GM12801 (cell line): ENCODE measurements around the gene WWOX.

Source experiments
- TF ChIP-seq, protein P1 (sequence below): IDR thresholded peaks from one replicate; pipeline ENCODE4 v1.5.1; 2011; ENCODE audit warnings: control low read depth; ENCODE audit not compliant: insufficient read length; ENCODE audit errors: extremely low read depth

The WWOX gene

GRCh38 chr16:78416400-78416799 is 316.9 kb downstream of the WWOX start:
- TF ChIP-seq, protein P1, sequence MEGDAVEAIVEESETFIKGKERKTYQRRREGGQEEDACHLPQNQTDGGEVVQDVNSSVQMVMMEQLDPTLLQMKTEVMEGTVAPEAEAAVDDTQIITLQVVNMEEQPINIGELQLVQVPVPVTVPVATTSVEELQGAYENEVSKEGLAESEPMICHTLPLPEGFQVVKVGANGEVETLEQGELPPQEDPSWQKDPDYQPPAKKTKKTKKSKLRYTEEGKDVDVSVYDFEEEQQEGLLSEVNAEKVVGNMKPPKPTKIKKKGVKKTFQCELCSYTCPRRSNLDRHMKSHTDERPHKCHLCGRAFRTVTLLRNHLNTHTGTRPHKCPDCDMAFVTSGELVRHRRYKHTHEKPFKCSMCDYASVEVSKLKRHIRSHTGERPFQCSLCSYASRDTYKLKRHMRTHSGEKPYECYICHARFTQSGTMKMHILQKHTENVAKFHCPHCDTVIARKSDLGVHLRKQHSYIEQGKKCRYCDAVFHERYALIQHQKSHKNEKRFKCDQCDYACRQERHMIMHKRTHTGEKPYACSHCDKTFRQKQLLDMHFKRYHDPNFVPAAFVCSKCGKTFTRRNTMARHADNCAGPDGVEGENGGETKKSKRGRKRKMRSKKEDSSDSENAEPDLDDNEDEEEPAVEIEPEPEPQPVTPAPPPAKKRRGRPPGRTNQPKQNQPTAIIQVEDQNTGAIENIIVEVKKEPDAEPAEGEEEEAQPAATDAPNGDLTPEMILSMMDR, result no peak

DNA sequence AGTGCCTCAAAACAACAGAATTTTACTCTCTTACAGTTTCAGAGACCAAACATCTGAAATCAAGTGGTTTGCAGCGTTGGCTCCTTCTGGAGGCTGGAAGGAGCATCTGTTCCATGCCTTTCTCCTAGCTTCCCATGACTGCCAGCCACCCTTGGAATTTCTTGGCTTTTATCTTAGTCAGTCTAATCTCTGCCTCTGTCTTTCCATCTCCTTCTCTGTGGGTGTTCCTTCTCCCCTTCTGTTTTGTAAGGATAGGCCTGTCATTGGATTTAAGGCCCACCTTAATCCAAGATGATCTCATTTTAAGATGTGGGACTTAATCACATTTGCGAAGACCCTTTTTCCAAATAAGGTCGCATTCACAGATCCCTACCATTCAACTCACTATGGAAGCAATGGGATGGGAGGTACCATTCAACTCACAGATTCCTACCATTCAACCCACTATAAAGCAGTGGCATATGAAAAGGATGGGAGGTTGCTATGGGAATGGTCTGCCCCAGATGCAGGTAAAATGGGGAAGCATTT is 321.8 kb downstream of the WWOX start:
- TF ChIP-seq, protein P1, result no peak

DNA sequence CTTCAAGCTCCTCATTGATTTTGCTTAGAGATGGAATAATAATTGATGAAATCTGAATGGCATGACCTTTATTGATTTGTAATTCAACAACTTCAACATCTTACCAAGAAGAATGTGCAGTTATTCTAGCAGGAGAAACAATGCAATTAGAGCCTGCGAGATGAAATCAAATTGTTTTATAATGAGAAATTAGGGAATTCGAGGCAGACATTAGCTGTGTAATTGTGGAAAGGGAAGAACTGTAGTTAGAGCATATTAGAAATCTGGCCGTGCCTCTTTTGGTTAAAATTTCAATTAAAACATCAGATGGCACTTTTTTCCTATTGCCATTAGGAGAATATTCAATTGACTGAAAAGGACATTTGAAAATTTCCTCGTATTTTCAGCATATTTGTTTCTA is 325.8 kb downstream of the WWOX start:
- TF ChIP-seq, protein P1, result no peak

DNA sequence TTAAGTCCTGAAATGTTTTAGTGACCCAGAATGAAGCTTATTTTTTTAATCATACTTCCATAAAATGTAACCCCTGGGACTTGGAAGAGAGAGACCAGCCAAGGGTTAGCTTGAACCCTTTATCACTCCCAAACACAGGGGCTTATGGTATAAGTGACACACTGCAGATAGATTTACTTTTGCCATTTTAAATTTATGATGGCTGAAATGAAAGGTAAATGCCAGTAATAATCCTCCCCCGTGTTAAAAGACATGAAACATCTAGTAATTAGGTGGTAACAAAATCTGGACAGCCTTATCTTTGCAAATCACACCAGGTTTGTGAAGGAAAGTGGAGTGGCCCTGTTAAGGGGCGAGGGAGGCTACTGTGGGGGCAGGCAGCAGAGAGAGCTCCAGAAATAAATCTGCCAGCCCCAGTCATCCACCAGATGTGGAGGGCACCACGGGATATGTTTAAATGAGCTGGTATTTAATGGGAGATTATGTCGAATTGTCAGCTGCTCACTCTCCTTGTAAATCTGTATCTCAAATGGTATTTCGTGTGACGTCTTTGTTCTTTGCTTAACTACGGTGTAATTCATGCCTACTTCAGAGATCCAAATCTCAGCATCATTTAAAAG is 326.5 kb downstream of the WWOX start:
- TF ChIP-seq, protein P1, result no peak

DNA sequence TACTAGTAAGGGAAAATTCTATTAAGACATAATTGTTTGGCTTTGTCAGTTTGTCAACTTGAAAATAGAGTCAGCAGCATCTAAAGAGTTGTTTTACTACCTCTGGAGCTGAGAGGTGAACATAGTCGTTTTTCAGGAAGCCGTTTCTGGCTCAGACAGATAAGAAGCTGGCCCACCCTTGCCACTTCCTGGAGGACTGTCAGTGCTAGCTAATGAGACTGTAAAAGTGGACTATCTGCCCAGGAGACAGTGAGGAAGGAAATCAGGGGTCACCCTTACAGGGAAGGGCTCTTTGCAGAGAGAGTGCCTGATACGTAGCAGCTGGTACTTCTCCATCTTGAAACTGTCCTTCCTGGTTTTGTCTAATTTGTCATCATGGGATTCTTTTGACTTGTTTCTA is 328.7 kb downstream of the WWOX start:
- TF ChIP-seq, protein P1, result no peak

DNA sequence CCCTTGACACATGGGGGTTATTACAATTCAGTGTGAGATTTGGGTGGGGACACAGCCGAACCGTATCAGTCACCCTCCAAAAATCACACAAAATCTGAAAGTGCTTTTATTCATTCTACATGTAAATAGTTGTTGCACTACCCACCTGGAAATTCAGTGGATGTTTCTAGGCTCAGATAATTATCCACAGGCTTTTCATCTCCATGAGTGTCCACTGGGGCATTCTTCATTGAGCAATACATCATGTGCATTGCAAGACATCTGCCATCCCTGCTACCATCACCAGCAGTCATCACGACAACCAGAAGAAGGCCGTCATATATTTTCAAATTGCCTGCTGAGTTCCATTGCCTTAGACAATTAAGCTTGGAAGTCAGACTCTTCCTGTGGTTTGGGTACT is 330.8 kb downstream of the WWOX start:
- TF ChIP-seq, protein P1, result no peak

DNA sequence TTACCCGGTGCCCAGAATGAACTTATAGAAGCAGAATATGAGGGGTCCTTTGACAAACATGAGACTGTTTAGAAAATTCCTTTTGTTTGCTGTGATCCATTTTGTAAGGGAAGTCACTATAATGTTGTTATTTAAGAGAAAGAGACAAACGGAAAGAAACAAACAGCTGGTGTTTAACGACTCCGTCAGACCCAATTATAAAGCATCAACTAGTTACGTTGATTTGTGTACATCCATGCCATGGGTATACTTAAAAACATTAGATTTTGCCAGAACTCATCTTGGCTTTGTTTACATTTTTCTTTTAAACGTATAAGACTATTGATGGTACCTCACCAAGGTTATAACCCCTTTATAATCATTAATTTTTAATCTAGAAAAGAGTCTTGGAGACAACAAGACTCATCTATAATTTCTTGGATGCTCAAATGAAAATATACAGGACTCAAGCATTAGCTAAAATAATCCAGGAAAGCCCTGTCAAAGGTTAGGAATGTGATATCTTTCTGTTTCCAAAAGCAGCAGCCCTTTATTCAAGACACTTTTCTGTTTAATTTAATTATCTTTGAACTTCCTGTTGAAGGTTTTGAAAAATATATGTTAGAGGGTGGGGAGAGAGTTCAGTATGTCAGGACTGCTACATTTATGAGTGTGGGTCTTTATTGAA is 331.7 kb downstream of the WWOX start:
- TF ChIP-seq, protein P1, result no peak
